D721Med (cell line): ENCODE measurements around the gene ADSS1.

Source experiments
- DNase-seq: peaks from one replicate; pipeline ENCODE4 v3.0.0; 2011; ENCODE audit warnings: low spot score; ENCODE audit not compliant: insufficient read length
- FAIRE-seq: peaks from 2 replicates; lab custom pipeline; 2011; peaks lifted over from hg19 to GRCh38; lab: Jason Lieb, UNC
- CTCF ChIP-seq: IDR thresholded peaks from 2 replicates; pipeline ENCODE4 v1.5.1; 2012; ENCODE audit warnings: mild to moderate bottlenecking, control low read depth; ENCODE audit not compliant: insufficient read depth; ENCODE audit errors: missing control alignments

The ADSS1 gene

GRCh38 chr14:104751539-104752422, 27.8 kb downstream of the ADSS1 start:
- TF ChIP-seq CTCF = no peak
- no peak for DNase-seq
- FAIRE-seq = no peak

DNA sequence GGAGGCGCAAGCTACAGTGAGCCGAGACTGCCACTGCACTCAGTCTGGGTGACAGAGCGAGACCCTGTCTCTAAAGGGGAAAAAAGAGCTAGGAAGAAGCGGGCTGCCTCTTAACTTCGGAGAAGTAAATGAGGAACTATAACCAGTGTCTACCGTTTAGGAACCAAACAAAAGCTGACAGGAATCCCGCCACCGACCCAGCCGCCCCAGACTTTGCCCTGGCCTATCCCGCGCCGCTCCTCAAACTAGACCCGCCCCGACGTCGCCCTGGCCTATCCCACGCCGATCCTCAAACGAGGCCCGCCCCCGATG, 28.4 kb downstream of the ADSS1 start:
- DNase-seq (no peak), FAIRE-seq (no peak)
- no peak for TF ChIP-seq CTCF

GRCh38 chr14:104752735-104753527, 28.9 kb downstream of the ADSS1 start, which contains the start of gene SIVA1:
TSS of gene SIVA1 (plus strand) at chr14:104753147. CDS start at chr14:104753202, 55 bp downstream.
- DNase-seq = peak; percentile 97
- no peak for FAIRE-seq
- TF ChIP-seq CTCF = no peak

GRCh38 chr14:104753528-104754212, 29.6 kb downstream of the ADSS1 start:
- DNase-seq (no peak), FAIRE-seq (no peak)
- TF ChIP-seq CTCF = no peak

GRCh38 chr14:104754213-104754851, 30.3 kb downstream of the ADSS1 start:
- FAIRE-seq (no peak), DNase-seq (no peak)
- no peak for TF ChIP-seq CTCF

- FAIRE-seq = no peak
- DNase-seq = no peak
- TF ChIP-seq CTCF = no peak
These were observed 31.6 kb downstream of the ADSS1 start for GRCh38 chr14:104755621-104756020.
